Endothelial cell of umbilical vein (primary cell): ENCODE data around the gene SLC51B. TPM values are rescaled to one million over a fixed set of nuclear protein-coding genes. Genes with fewer than 3 reads are reported as not detected.

Experiments
- BruUV-seq: library from RNA; stranded (reverse); fragments of 400-500 nt; replicated peaks from 2 replicates; lab custom pipeline; 2021; lab: Mats Ljungman, UMichigan
- CTCF ChIA-PET: fragments of 300-600, 350-600 bp; sonication (Branson Sonifier 250); formaldehyde crosslinking; loops from one replicate; lab custom pipeline; 2021; ENCODE audit warnings: antibody characterized with exemption, inconsistent platforms; lab: Charles Lee
- POLR2A ChIA-PET: fragments of 300-600, 350-600 bp; sonication (Branson Sonifier 250); formaldehyde crosslinking; loops from one replicate; lab custom pipeline; 2021; ENCODE audit warnings: antibody characterized with exemption, inconsistent platforms; lab: Charles Lee
- DNase-seq: peaks from one replicate; pipeline ENCODE4 v3.0.0-alpha.2; 2011; ENCODE audit warnings: low read depth, low spot score
- FAIRE-seq: peaks from 2 replicates; lab custom pipeline; 2011; peaks lifted over from hg19 to GRCh38; lab: Jason Lieb, UNC
- H2AFZ ChIP-seq: 2 replicates; pipeline ENCODE4 v1.6.0; 2012; ENCODE audit warnings: low read depth, low read length, control low read depth, inconsistent platforms
- H3K27ac ChIP-seq: 2 replicates; pipeline ENCODE4 v1.5.1; 2011; ENCODE audit warnings: low read depth, mild to moderate bottlenecking, control low read depth, low read length, moderate library complexity; ENCODE audit not compliant: insufficient read depth
- H3K27me3 ChIP-seq, 2 experiments: 2 replicates each; pipeline versions ENCODE4 v1.6.0 to v1.6.1; 2011; ENCODE audit warnings: low read length in 2 of 2, mixed read lengths in 1 of 2; ENCODE audit not compliant: control insufficient read depth in 2 of 2, insufficient read depth in 2 of 2
- H3K36me3 ChIP-seq, 2 experiments: 2 replicates in 1 of 2; 3 replicates in 1 of 2; pipeline ENCODE4 v1.5.1; 2011; ENCODE audit warnings: low read length in 2 of 2, mild to moderate bottlenecking in 1 of 2, moderate library complexity in 1 of 2; ENCODE audit not compliant: control insufficient read depth in 2 of 2, insufficient read depth in 2 of 2; ENCODE audit errors: extremely low read depth in 1 of 2
- H3K4me1 ChIP-seq: 3 replicates; pipeline ENCODE4 v1.5.1; 2011; ENCODE audit warnings: mild to moderate bottlenecking, low read length; ENCODE audit not compliant: control insufficient read depth, insufficient read depth; ENCODE audit errors: extremely low read depth
- H3K4me2 ChIP-seq: 2 replicates; pipeline ENCODE4 v1.6.1; 2011; ENCODE audit warnings: low read length, control low read depth, mixed read lengths; ENCODE audit not compliant: insufficient read depth
- H3K4me3 ChIP-seq, 3 experiments: fragments of 200-600 bp in 1 of 3; sonication (generic), shearing (Covaris generic) in 1 of 3; replicated peaks in 1 of 3; 2 replicates each; pipeline ENCODE4 v1.5.1; 2011 to 2016; ENCODE audit warnings: control low read depth in 3 of 3, low read length in 3 of 3, mild to moderate bottlenecking in 2 of 3, inconsistent platforms in 1 of 3, low read depth in 1 of 3, moderate library complexity in 1 of 3; ENCODE audit not compliant: insufficient read depth in 1 of 3
- H3K79me2 ChIP-seq: 2 replicates; pipeline ENCODE4 v1.6.0; 2012; ENCODE audit warnings: low read length, inconsistent platforms; ENCODE audit not compliant: control insufficient read depth, insufficient read depth
- H3K9ac ChIP-seq: replicated peaks from 2 replicates; pipeline ENCODE3; 2011; ENCODE audit warnings: low read length, control low read depth; ENCODE audit not compliant: insufficient read depth; ENCODE audit errors: extremely low read depth
- H3K9me1 ChIP-seq: replicated peaks from 3 replicates; pipeline ENCODE4 v1.6.0; 2011; ENCODE audit warnings: mild to moderate bottlenecking, low read length; ENCODE audit not compliant: control insufficient read depth, insufficient read depth; ENCODE audit errors: extremely low read depth
- H3K9me3 ChIP-seq: replicated peaks from 2 replicates; pipeline ENCODE4 v1.5.1; 2012; ENCODE audit warnings: low read length, inconsistent platforms; ENCODE audit not compliant: control insufficient read depth, insufficient read depth
- H4K20me1 ChIP-seq: replicated peaks from 2 replicates; pipeline ENCODE3; 2011; ENCODE audit warnings: mild to moderate bottlenecking, low read length; ENCODE audit not compliant: control insufficient read depth, insufficient read depth; ENCODE audit errors: extremely low read depth
- EZH2 ChIP-seq: IDR thresholded peaks from 2 replicates; pipeline ENCODE4 v1.6.1; 2012; ENCODE audit warnings: borderline replicate concordance, low read depth, mild to moderate bottlenecking, moderate library complexity, low read length, inconsistent platforms; ENCODE audit not compliant: severe bottlenecking
- FOS ChIP-seq: IDR thresholded peaks from 2 replicates; pipeline ENCODE4 v1.6.1; 2011; ENCODE audit warnings: mild to moderate bottlenecking, low read length, moderate library complexity, borderline replicate concordance; ENCODE audit not compliant: insufficient read depth
- GATA2 ChIP-seq: IDR thresholded peaks from 2 replicates; pipeline ENCODE4 v1.7.0; 2011; ENCODE audit warnings: low read depth, mild to moderate bottlenecking, moderate library complexity, mixed read lengths, low read length; ENCODE audit not compliant: insufficient read length, insufficient read depth
- JUN ChIP-seq: IDR thresholded peaks from 2 replicates; pipeline ENCODE4 v1.6.1; 2011; ENCODE audit warnings: borderline replicate concordance, low read depth; ENCODE audit not compliant: insufficient read length, insufficient read depth
- MYC ChIP-seq: IDR thresholded peaks from one replicate; pipeline ENCODE4 v1.6.1; 2011; ENCODE audit warnings: mild to moderate bottlenecking, low read depth, low read length
- POLR2A ChIP-seq: IDR thresholded peaks from 2 replicates; pipeline ENCODE4 v1.6.1; 2012; ENCODE audit warnings: low read depth, mild to moderate bottlenecking, control low read depth, low read length
- POLR2AphosphoS5 ChIP-seq: IDR thresholded peaks from 2 replicates; pipeline ENCODE4 v1.6.1; 2012; ENCODE audit warnings: low read depth, mild to moderate bottlenecking, control low read depth, low read length, moderate library complexity; ENCODE audit not compliant: insufficient read depth
- dilution Hi-C: fragments of 300-500 bp; cut with MboI; formaldehyde crosslinking; loops from one replicate; pipeline ENCODE4 v1.15.0; 2019; ENCODE audit warnings: low sequenced_read_pairs; ENCODE audit not compliant: extremely low pct_ligation_motif_present
- intact Hi-C: fragments of 100-400 bp; cut with micrococcal nuclease; formaldehyde crosslinking; loops from one replicate; pipeline ENCODE4 v1.10.0; 2022
- polyA plus RNA-seq, 4 experiments: library from polyadenylated mRNA; depleted of rRNA in 3 of 4; stranded (reverse) in 3 of 4; unstranded in 1 of 4; fragments of >200 nt; gene quantifications; 2 replicates each; pipeline versions ENCODE4 v1.2.1 to v1.2.3, GENCODE V29; 2011 to 2012; ENCODE audit warnings: missing spikeins in 1 of 4
- total RNA-seq: library from RNA; stranded (reverse); gene quantifications from 2 replicates; pipeline ENCODE4 v1.2.3, GENCODE V29; 2021
- TF ChIP-seq, protein P1 (sequence below): IDR thresholded peaks from 2 replicates; pipeline ENCODE4 v1.6.1; 2011; ENCODE audit not compliant: insufficient read depth, insufficient read length
- TF ChIP-seq, protein P2 (sequence below), 2 donors: IDR thresholded peaks; 1 replicate in 1 of 2; 2 replicates in 1 of 2; pipeline ENCODE4 v1.5.1; 2011; ENCODE audit warnings: low read length in 2 of 2, mild to moderate bottlenecking in 2 of 2, moderate library complexity in 2 of 2, control low read depth in 1 of 2, inconsistent platforms in 1 of 2, low read depth in 1 of 2; ENCODE audit not compliant: insufficient read depth in 1 of 2; ENCODE audit errors: extremely low read depth in 1 of 2

The SLC51B gene
- total and polyA plus RNA-seq, 2 donors (not counting 3 experiments of a cell fraction or from before 2014, with no cell fraction given) = not detected

- Histone ChIP-seq H3K27ac (no peak overlapping the region), H3K9ac (no peak overlapping the region), H2AFZ (no peak overlapping the region), H3K27me3 (peaks cover 8 to 11% of the 10 kb centered on the region in 2 experiments), H3K4me3 (no peak overlapping the region), H3K4me2 (no peak overlapping the region), H3K36me3 (no peaks in the 10 kb centered on the region), H3K9me1 (no peaks in the 10 kb centered on the region), H3K79me2 (no peaks in the 10 kb centered on the region), H3K4me1 (no peaks in the 10 kb centered on the region), H3K9me3 (no peaks in the 10 kb centered on the region), H4K20me1 (no peaks in the 10 kb centered on the region)
- no peak for DNase-seq
- ChIA-PET CTCF (interaction anchor here (2.7 to 8.8 kb wide), 2 partner anchors 13 to 55 kb away, joined by 12 to 64 read pairs; no protein-coding TSS in a partner anchor), POLR2A (no interaction called here)
- TF ChIP-seq POLR2A (no peak), FOS (no peak), POLR2AphosphoS5 (no peak), MYC (no peak), JUN (no peak), EZH2 (no peak), GATA2 (no peak)
- TF ChIP-seq, protein P1, sequence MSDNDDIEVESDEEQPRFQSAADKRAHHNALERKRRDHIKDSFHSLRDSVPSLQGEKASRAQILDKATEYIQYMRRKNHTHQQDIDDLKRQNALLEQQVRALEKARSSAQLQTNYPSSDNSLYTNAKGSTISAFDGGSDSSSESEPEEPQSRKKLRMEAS = no peak
- TF ChIP-seq, protein P2, sequence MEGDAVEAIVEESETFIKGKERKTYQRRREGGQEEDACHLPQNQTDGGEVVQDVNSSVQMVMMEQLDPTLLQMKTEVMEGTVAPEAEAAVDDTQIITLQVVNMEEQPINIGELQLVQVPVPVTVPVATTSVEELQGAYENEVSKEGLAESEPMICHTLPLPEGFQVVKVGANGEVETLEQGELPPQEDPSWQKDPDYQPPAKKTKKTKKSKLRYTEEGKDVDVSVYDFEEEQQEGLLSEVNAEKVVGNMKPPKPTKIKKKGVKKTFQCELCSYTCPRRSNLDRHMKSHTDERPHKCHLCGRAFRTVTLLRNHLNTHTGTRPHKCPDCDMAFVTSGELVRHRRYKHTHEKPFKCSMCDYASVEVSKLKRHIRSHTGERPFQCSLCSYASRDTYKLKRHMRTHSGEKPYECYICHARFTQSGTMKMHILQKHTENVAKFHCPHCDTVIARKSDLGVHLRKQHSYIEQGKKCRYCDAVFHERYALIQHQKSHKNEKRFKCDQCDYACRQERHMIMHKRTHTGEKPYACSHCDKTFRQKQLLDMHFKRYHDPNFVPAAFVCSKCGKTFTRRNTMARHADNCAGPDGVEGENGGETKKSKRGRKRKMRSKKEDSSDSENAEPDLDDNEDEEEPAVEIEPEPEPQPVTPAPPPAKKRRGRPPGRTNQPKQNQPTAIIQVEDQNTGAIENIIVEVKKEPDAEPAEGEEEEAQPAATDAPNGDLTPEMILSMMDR (IDR thresholded peaks at IDR 0.05; ENCODE audit: extremely low read depth in 1 of 2, insufficient read depth in 1 of 2, low read depth in 1 of 2, low read length in 2 of 2) = no peak
- BruUV-seq = no TSS peak
- dilution Hi-C loops = no loop called here
- FAIRE-seq = no peak
- intact Hi-C loops = no loop called here
These were observed 43.4 kb downstream of the SLC51B start for GRCh38 chr15:65088643-65089021.
